Measurements from ENCODE around the gene AFAP1.

The AFAP1 gene

DNA sequence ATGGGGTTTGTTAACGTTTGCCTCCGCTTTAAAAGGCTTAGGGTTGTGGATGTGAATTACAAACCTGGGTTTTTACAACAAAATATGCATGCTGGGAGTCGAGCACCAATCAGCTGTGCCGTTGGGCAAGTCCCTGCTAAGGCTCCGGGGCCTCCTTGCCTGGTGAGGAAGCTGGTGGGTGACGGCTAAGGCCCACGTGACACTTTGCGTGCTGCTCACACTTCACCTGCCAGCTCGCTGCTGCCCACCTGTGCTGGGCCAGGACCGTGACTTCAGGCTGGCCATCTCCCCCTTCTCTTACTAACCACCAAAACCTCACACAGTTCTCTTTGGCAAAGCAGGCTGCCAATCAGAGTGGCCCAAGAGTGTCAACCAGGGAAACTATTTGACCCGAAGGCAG lies 178.3 kb downstream of the AFAP1 start:
- Histone ChIP-seq H3K4me3 (no peak overlapping the region), H3K27ac (no peak overlapping the region)
- no peak for DNase-seq (ENCODE audit: low spot score)
- TF ChIP-seq, protein P1, sequence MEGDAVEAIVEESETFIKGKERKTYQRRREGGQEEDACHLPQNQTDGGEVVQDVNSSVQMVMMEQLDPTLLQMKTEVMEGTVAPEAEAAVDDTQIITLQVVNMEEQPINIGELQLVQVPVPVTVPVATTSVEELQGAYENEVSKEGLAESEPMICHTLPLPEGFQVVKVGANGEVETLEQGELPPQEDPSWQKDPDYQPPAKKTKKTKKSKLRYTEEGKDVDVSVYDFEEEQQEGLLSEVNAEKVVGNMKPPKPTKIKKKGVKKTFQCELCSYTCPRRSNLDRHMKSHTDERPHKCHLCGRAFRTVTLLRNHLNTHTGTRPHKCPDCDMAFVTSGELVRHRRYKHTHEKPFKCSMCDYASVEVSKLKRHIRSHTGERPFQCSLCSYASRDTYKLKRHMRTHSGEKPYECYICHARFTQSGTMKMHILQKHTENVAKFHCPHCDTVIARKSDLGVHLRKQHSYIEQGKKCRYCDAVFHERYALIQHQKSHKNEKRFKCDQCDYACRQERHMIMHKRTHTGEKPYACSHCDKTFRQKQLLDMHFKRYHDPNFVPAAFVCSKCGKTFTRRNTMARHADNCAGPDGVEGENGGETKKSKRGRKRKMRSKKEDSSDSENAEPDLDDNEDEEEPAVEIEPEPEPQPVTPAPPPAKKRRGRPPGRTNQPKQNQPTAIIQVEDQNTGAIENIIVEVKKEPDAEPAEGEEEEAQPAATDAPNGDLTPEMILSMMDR (IDR thresholded peaks at IDR 0.05), result no peak

DNA sequence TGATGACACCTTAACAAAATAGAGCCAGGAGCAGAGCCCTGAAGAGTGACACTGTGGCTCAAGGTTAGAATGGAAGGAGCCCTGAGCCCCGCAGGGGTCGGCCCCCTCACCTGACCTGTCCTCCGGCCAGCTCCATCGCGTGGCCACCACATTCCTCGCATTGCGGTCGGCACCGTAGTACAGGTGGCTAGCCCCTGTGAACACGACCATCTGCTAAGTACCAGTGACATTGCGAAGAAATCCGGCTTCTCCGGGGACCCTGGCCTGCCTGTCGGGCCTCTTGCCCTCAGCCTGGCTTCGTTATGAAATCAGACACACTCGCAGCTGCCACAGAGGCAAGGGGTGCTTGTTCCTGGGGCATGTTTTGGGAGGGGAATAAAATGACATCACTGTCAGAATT lies 179.0 kb downstream of the AFAP1 start:
- TF ChIP-seq, protein P1 (IDR thresholded peaks at IDR 0.05), result no peak
- no peak overlapping the region for H3K4me3 ChIP-seq
- H3K27ac ChIP-seq, result no peak overlapping the region
- DNase-seq (ENCODE audit: low spot score), result no peak

DNA sequence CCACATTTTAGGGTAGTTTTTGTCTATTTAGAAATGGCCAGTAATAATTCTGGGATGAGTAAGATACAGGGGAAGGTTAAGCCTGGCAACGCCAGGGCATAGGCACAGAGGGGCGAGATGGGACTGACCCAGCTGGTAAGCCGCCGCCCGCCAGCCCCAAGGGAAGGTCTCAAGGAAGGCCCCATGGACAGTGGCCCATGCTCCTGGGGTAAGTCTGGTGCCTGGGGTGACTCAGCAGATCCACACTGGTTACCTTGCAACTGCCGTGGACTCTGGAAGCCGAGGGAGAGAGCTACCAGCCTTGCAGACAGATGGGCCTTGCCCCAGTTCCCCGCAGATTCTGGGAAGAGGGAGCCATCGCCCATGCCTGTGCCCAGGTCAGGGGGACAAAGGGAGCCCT lies 179.4 kb downstream of the AFAP1 start:
- TF ChIP-seq, protein P1 (IDR thresholded peaks at IDR 0.05), result no peak
- Histone ChIP-seq H3K4me3 (no peak overlapping the region), H3K27ac (no peak overlapping the region)
- DNase-seq (ENCODE audit: low spot score), result no peak

DNA sequence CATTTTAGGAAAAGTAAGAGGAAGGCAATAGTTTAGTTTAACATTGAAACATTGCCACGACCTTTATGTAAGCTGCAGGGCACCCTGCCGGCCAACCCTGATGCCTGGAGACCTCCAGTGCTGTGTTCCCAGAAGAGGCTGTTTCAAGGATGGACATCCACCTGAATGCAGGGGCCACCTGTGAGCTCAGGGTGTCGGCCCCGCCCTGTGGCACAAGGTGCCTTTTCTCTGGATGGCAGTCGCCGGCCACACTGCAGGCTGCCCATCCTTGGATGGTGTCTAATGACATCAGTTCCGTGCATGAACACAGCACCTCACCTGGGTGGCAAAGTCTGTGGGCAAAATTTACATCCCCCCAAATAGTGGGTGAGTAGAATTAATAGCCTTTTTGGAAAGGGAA lies 180.0 kb downstream of the AFAP1 start:
- TF ChIP-seq, protein P1 (IDR thresholded peaks at IDR 0.05), result no peak
- no peak overlapping the region for H3K27ac ChIP-seq
- H3K4me3 ChIP-seq, result no peak overlapping the region
- no peak for DNase-seq (ENCODE audit: low spot score)

DNA sequence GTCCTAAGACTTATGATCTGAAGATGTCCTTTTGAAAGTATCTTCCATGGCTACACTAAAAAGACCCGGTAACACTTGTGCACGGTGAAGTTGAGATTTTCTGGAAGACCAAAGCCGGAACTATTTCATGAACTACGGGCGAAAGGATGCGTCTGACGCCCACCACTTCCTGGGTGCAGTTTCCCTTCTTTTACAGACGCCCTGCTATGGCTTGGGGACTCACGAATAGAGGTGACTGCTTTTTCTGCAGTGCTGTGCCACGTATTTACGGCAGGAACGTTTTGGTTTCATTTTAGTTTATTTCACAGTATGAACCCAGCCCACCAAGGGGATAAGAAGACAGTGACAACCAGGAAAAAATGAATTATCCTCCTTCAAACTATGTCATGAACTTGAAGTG lies 180.4 kb downstream of the AFAP1 start:
- TF ChIP-seq, protein P1 (IDR thresholded peaks at IDR 0.05), result no peak
- Histone ChIP-seq H3K4me3 (no peak overlapping the region), H3K27ac (no peak overlapping the region)
- DNase-seq (ENCODE audit: low spot score), result no peak

DNA sequence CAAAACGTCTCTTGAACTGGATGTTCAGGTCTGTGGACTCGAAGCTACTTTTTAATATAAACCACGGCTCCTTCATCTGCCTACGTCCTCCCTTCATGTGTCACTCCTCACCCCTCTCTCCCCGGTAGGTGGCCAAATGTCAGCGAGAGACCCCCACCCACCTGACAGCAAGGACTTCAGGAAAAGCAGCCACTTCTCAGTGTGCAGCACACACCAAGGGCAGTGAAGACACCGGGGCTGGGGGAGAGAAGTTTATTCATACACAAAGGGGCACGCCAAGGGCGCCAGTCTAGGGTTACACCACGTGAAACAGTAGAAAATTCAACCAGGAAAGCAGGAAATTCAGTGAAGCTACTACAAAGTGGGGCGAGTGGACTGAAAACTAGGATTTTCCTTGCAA lies 181.2 kb downstream of the AFAP1 start:
- TF ChIP-seq, protein P1 (IDR thresholded peaks at IDR 0.05), result no peak
- no peak overlapping the region for H3K4me3 ChIP-seq
- no peak overlapping the region for H3K27ac ChIP-seq
- no peak for DNase-seq (ENCODE audit: low spot score)

DNA sequence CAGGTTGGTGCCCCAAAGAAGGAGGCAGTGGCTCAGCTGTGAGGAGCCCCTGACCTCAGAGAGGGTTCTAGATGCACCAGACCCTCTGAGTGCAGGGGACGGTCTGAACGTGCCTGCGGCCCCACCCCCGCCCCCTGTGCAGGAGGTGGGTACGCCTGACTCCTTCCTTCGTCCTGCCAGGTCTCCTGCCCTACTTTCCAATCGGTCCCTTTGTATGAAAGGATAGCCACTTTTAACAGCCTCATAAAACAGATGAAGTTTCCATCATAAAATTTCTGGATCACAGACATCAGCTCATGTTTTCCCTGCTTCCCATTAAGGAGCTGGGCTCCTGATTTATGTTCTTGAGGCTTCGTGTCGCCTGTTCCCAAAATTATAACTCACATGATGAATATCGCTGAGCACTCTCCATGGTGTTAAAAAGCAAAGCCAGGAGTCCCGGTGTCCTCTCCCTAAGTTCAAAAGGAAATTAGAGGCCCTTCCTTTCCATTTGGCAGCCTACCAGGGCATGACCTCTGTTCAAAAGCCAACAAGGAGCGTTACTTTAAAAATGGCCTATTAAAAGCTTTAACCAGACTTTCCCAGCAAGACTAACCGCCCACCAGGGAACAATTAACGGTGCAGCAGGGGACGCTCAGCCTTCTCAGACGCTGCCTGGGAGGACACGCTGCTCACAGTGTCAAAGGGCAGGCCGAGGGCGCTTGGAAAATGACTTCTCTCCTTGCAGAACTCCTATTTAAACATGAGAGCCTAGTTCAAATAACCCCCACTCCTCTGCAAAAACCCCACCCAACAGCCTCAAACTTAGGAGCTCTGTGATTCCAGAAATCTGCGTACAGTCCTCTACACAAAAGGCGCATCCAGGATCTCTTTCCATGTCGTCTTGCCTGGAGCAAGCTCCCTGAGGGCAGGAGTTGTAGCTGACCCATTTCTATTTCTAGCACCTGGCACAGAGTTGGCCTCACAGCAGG lies 181.9 kb downstream of the AFAP1 start:
- TF ChIP-seq, protein P1 (IDR thresholded peaks at IDR 0.05), result no peak

More for the DNA sequence above, 181.9 kb downstream of the AFAP1 start:
- Histone ChIP-seq H3K27ac (no peak overlapping the region), H3K4me3 (no peak overlapping the region)
- DNase-seq (ENCODE audit: low spot score), result no peak
